ENCODE data around the gene TSSK3.

Gene TSSK3

GRCh38 chr1:32405672-32406467 is 43.5 kb downstream of the TSSK3 start:
- no peak for DNase-seq

- no peak for DNase-seq
Measured at GRCh38 chr1:32406629-32407111, 44.3 kb downstream of the TSSK3 start.

GRCh38 chr1:32411261-32411660 is 48.9 kb downstream of the TSSK3 start:
- no peak for DNase-seq

GRCh38 chr1:32413507-32414185 is 51.3 kb downstream of the TSSK3 start:
- peak; percentile 52 to 67 for DNase-seq

Data from stimulated activated CD4-positive, alpha-beta T cell treated with anti-CD3 and anti-CD28 coated beads, Interleukin-4, amount 100 ng/mL, for 4 hours (primary cell).